Breast epithelium (tissue), 3 donors: Measurements from ENCODE around the gene LHCGR.

Experiments
- CTCF ChIP-seq, 3 donors: fragments of 450-650 bp; IDR thresholded peaks; one replicate each; pipeline ENCODE4 v1.5.1; 2016 to 2017; ENCODE audit warnings: antibody characterized with exemption in 3 of 3, mild to moderate bottlenecking in 3 of 3, moderate library complexity in 3 of 3
- POLR2A ChIP-seq: fragments of 450-650 bp; IDR thresholded peaks from one replicate; pipeline ENCODE4 v1.6.1; 2016; ENCODE audit warnings: antibody characterized with exemption, mild to moderate bottlenecking, moderate library complexity
- POLR2AphosphoS5 ChIP-seq, 3 donors: sonication (generic); formaldehyde crosslinking; IDR thresholded peaks; one replicate each; pipeline ENCODE4 v1.6.1; 2017; ENCODE audit warnings: antibody characterized with exemption in 3 of 3

DNA sequence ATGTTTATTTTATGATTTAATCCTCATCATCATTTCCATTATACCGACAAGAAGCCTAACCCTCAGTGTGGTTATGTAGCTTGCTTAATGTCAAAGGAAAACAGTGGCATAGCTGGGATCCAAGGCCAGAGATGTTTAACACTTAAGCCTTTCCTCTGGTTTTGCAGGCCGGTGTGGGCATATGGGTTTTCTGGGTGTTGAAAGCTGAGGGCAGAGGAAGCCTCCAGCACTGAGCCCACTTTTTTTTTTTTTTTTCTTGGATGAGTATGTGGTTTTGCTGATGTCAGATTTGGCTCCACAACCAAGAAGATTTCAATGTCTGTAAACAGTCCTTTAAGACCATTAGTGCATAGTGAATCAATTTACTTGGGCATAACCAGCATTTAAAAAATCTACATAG lies 41.3 kb downstream of the LHCGR start:
- TF ChIP-seq CTCF (IDR thresholded peaks at IDR 0.05) (no peak), POLR2A (no peak), POLR2AphosphoS5 (IDR thresholded peaks at IDR 0.05) (no peak)
